ENCODE results near the gene MLF2. TPM values are rescaled to one million over a fixed set of nuclear protein-coding genes. Genes with fewer than 3 reads are reported as not detected.

The MLF2 gene
- total and polyA plus RNA-seq, 9 of the 15 experiments (the other 6 are each of a cell fraction or from before 2014, with no cell fraction given) = 11.4 to 190 (median 139) TPM

DNA sequence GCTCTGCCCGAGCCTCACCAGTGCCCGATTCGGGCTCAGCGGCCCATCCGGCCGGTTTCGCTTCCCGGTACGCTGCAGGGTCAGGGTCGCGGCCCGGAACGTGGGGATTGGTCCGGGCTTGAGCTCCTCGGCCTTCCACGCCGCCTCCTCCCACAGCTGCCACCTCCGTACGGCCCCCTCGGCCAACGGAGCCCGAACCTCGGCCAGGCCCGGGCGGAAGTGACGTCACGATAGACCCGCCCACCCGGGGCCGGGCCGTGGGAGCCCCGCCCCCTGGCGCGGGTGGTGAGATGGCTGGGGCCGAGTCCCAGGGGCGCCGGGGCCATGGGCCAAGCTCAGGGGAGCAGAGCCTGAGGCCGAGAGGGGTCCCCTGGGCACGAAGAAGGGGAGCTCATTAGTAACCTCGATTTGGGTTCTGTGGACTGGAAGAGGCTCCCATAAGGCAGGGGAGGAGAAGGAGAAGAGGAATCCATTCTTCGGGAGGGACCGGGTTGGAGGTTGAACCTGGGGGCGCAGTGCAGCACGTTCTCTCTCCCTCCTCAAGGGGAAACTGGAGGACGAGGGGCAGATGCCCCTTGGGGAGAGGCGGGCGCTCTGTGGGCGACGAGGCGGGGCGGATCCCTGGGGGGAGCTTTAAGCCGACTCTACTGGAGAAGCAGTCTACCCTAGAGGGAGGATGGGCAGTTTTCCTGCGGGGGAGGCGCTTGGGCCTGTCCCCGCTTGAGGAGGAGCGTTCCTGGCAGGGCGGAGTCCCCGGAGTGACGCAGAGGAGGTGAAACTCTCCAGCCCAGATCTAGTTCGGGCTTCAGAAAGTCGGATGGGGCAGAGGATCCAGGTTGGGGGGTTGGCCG, at the start of gene MLF2 (continued):
- TF ChIP-seq, protein P1, sequence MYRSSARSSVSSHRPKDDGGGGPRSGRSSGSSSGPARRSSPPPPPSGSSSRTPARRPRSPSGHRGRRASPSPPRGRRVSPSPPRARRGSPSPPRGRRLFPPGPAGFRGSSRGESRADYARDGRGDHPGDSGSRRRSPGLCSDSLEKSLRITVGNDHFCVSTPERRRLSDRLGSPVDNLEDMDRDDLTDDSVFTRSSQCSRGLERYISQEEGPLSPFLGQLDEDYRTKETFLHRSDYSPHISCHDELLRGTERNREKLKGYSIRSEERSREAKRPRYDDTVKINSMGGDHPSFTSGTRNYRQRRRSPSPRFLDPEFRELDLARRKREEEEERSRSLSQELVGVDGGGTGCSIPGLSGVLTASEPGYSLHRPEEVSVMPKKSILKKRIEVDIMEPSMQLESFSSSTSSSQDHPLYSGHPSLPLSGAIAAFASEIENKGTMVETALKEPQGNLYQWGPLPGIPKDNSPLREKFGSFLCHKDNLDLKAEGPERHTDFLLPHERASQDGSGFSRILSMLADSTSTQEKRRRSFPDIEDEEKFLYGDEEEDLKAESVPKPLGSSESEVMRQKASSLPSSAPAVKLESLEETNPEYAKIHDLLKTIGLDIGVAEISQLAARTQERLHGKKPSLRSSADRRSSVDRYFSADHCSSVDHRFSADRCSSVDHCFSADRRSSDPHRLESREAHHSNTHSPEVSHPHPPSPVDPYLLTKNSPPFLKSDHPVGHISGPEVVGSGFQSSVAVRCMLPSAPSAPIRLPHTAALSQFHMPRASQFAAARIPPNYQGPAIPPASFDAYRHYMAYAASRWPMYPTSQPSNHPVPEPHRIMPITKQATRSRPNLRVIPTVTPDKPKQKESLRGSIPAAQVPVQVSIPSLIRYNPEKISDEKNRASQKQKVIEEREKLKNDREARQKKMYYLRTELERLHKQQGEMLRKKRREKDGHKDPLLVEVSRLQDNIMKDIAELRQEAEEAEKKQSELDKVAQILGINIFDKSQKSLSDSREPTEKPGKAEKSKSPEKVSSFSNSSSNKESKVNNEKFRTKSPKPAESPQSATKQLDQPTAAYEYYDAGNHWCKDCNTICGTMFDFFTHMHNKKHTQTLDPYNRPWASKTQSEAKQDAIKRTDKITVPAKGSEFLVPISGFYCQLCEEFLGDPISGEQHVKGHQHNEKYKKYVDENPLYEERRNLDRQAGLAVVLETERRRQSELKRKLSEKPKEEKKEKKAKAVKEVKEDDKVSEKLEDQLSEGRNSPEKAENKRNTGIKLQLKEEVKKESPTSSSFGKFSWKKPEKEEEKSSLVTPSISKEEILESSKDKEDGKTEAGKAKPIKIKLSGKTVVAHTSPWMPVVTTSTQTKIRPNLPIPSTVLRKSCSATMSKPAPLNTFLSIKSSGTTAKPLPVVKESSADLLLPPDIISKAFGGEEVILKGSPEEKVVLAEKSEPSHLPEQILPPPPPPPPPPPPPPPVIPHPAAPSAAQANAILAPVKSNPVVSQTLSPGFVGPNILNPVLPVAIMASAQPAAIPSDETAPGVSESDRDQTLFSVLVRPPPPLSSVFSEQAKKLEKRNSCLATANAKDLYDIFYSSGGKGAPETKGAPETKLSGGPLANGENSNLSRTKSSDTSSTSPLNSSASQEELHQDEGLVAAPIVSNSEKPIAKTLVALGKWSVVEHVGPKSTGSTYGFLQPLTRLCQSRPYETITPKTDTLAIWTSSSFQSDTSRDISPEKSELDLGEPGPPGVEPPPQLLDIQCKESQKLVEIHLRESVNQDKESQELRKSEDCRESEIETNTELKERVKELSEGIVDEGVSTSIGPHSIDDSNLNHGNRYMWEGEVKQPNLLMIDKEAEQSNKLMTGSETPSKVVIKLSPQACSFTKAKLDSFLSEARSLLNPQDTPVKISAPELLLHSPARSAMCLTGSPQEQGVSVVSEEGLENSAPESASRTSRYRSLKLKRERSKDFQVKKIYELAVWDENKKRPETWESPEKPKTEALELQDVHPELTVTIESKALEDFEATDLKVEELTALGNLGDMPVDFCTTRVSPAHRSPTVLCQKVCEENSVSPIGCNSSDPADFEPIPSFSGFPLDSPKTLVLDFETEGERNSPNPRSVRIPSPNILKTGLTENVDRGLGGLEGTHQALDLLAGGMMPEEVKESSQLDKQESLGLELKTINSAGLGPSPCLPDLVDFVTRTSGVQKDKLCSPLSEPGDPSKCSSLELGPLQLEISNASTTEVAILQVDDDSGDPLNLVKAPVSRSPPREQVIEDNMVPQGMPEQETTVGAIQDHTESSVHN (IDR thresholded peaks at IDR 0.05; ENCODE audit: borderline replicate concordance in 1 of 2, low read depth in 1 of 2) = no peak
- TF ChIP-seq FOXK2 (conservative IDR thresholded peaks at IDR 0.05 in 1 of 2, IDR thresholded peaks at IDR 0.05 in 1 of 2; ENCODE audit: low read depth in 2 of 2) (no peak), ILK (tag; IDR thresholded peaks at IDR 0.05; ENCODE audit: borderline replicate concordance, low read depth) (no peak), SMARCE1 (IDR thresholded peaks at IDR 0.05) (peak; percentile 46; the same call in 1 of the 2 replicates), DLX4 (CRISPR knock-in tag; IDR thresholded peaks at IDR 0.05) (no peak), BHLHE40 (IDR thresholded peaks at IDR 0.05; ENCODE audit: low read length) (no peak), CBFA2T2 (conservative IDR thresholded peaks at IDR 0.05) (no peak)
- TF ChIP-seq, protein P2, sequence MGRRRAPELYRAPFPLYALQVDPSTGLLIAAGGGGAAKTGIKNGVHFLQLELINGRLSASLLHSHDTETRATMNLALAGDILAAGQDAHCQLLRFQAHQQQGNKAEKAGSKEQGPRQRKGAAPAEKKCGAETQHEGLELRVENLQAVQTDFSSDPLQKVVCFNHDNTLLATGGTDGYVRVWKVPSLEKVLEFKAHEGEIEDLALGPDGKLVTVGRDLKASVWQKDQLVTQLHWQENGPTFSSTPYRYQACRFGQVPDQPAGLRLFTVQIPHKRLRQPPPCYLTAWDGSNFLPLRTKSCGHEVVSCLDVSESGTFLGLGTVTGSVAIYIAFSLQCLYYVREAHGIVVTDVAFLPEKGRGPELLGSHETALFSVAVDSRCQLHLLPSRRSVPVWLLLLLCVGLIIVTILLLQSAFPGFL (CRISPR knock-in tag; IDR thresholded peaks at IDR 0.05) = no peak

All from K562 (cell line).